K562 (cell line): ENCODE data around the gene ID2. TPM values are rescaled to one million over a fixed set of nuclear protein-coding genes. Genes with fewer than 3 reads are reported as not detected.

Experiments
- ARID2 ChIP-seq: fragments of 450-650 bp; IDR thresholded peaks from 2 replicates; pipeline ENCODE4 v1.6.1; 2017; ENCODE audit warnings: antibody characterized with exemption, mild to moderate bottlenecking
- BHLHE40 ChIP-seq: IDR thresholded peaks from 2 replicates; pipeline ENCODE4 v1.6.1; 2011; ENCODE audit warnings: low read length, improper control_type of control experiment
- CAMTA2 ChIP-seq: fragments of 250-450 bp; sonication (Bioruptor Pico); conservative IDR thresholded peaks from 2 replicates; pipeline ENCODE4 v1.5.1; 2022
- GTF2A2 ChIP-seq: IDR thresholded peaks from 2 replicates; pipeline ENCODE4 v1.6.1; 2016; ENCODE audit warnings: mild to moderate bottlenecking, missing genetic modification characterization, missing compliant biosample characterization
- HMBOX1 ChIP-seq: sonication (generic); IDR thresholded peaks from 2 replicates; pipeline ENCODE4 v1.6.1; 2016
- KLF1 ChIP-seq: fragments of 450-650 bp; IDR thresholded peaks from 2 replicates; pipeline ENCODE4 v1.6.1; 2016; ENCODE audit warnings: missing genetic modification characterization, missing compliant biosample characterization
- KLF6 ChIP-seq: fragments of 250-450 bp; sonication (Bioruptor Pico); IDR thresholded peaks from 2 replicates; pipeline ENCODE4 v1.4.0; 2020; ENCODE audit warnings: mild to moderate bottlenecking, moderate library complexity, borderline replicate concordance
- PKNOX1 ChIP-seq: fragments of 450-650 bp; IDR thresholded peaks from 2 replicates; pipeline ENCODE4 v1.6.1; 2016
- RB1 ChIP-seq: fragments of 450-650 bp; IDR thresholded peaks from 2 replicates; pipeline ENCODE4 v1.6.1; 2017; ENCODE audit warnings: low read depth, mild to moderate bottlenecking
- RCOR1 ChIP-seq, 2 experiments: IDR thresholded peaks; 2 replicates each; pipeline ENCODE4 v1.6.1; 2012; ENCODE audit warnings: low read depth in 2 of 2, low read length in 2 of 2, borderline replicate concordance in 1 of 2, improper control_type of control experiment in 1 of 2
- RHOXF2B ChIP-seq: fragments of 250-450 bp; sonication (Bioruptor Pico); conservative IDR thresholded peaks from 2 replicates; pipeline ENCODE4 v1.5.1; 2021
- RUNX1 ChIP-seq: sonication (generic); IDR thresholded peaks from 2 replicates; pipeline ENCODE4 v1.6.1; 2016; ENCODE audit warnings: antibody characterized with exemption, low read depth
- SP2 ChIP-seq: IDR thresholded peaks from 2 replicates; pipeline ENCODE4 v1.6.1; 2011; ENCODE audit warnings: mild to moderate bottlenecking, low read depth, low read length, moderate library complexity; ENCODE audit not compliant: poor library complexity, severe bottlenecking; ENCODE audit errors: extremely low read depth
- SUPT5H ChIP-seq: fragments of 450-650 bp; IDR thresholded peaks from 2 replicates; pipeline ENCODE4 v1.6.1; 2016
- TEAD2 ChIP-seq: fragments of 450-650 bp; IDR thresholded peaks from 2 replicates; pipeline ENCODE4 v1.6.1; 2016; ENCODE audit warnings: missing genetic modification characterization, control low read depth, missing compliant biosample characterization
- TSHZ1 ChIP-seq: fragments of 250-450 bp; sonication (Bioruptor Pico); IDR thresholded peaks from 2 replicates; pipeline ENCODE4 v1.4.0; 2020; ENCODE audit warnings: mild to moderate bottlenecking, moderate library complexity
- ZNF384 ChIP-seq: IDR thresholded peaks from 2 replicates; pipeline ENCODE4 v1.6.1; 2012; ENCODE audit warnings: low read depth, low read length, improper control_type of control experiment
- ZNF609 ChIP-seq: sonication (generic); formaldehyde crosslinking; IDR thresholded peaks from 2 replicates; pipeline ENCODE4 v1.8.1; 2023; ENCODE audit warnings: missing genetic modification reagents, mild to moderate bottlenecking, borderline replicate concordance
- ZNF696 ChIP-seq: fragments of 250-450 bp; sonication (Bioruptor Pico); conservative IDR thresholded peaks from 2 replicates; pipeline ENCODE4 v1.4.0; 2020; ENCODE audit warnings: mild to moderate bottlenecking, moderate library complexity
- ZNF778 ChIP-seq: fragments of 450-650 bp; formaldehyde crosslinking; IDR thresholded peaks from 2 replicates; pipeline ENCODE4 v1.4.0; 2020; ENCODE audit warnings: mild to moderate bottlenecking, moderate library complexity
- polyA plus RNA-seq, 8 experiments: library from polyadenylated mRNA; depleted of rRNA in 4 of 8; stranded (reverse) in 5 of 8; unstranded in 3 of 8; fragments of >200 nt; fragmentation: Nextera tagmentation in 2 of 8; fragmentation: Illumina TruSeq in 1 of 8; extraction: Ambion mirVana in 2 of 8; extraction: Trizol in 1 of 8; gene quantifications; 2 replicates each; pipeline versions ENCODE4 v1.2.1 to v1.2.3, GENCODE V29; 2011 to 2014; ENCODE audit warnings: inconsistent platforms in 1 of 8, missing spikeins in 1 of 8
- total RNA-seq, 7 experiments: library from RNA; depleted of rRNA in 6 of 7; stranded (reverse); fragments of >200 nt in 6 of 7; fragmentation: Illumina TruSeq in 2 of 7; extraction: Trizol in 2 of 7; gene quantifications; 2 replicates each; pipeline versions ENCODE4 v1.2.1 to v1.2.3, GENCODE V29; 2011 to 2021; ENCODE audit warnings: low replicate concordance in 1 of 7

ID2 gene
- total and polyA plus RNA-seq, 9 of the 15 experiments (the other 6 are each of a cell fraction or from before 2014, with no cell fraction given): 8.0 to 35.7 (median 16.6) TPM

- no peak for TF ChIP-seq SUPT5H
- no peak for TF ChIP-seq KLF1 (tag)
- TF ChIP-seq PKNOX1: no peak
- no peak for TF ChIP-seq CAMTA2 (CRISPR knock-in tag)
- no peak for TF ChIP-seq TEAD2
- TF ChIP-seq RUNX1: no peak
- no peak for TF ChIP-seq TSHZ1 (CRISPR knock-in tag)
- no peak for TF ChIP-seq ZNF778
- no peak for TF ChIP-seq ZNF609
- 0 out of 4 replicates have a peak, but pooled peaks of 1 of the 2 experiments have one; percentile 25 for TF ChIP-seq RCOR1 (IDR thresholded peaks at IDR 0.05; ENCODE audit: borderline replicate concordance in 1 of 2, low read depth in 2 of 2, low read length in 2 of 2)
- TF ChIP-seq RHOXF2B (CRISPR knock-in tag): no peak
- no peak for TF ChIP-seq KLF6
- no peak for TF ChIP-seq GTF2A2 (tag)
- TF ChIP-seq ARID2: peak; percentile 62; the same call in 1 of the 2 replicates
- TF ChIP-seq BHLHE40: no peak
- TF ChIP-seq SP2: no peak
- TF ChIP-seq RB1: no peak
- no peak for TF ChIP-seq ZNF696 (CRISPR knock-in tag)
- TF ChIP-seq ZNF384: no peak
- no peak for TF ChIP-seq HMBOX1
Measured at GRCh38 chr2:8644605-8645175, 37.2 kb upstream of the ID2 start (continued).
